Suprapubic skin (tissue), 4 donors: Measurements from ENCODE around the gene RAB40B. TPM values are rescaled to one million over a fixed set of nuclear protein-coding genes. Genes with fewer than 3 reads are reported as not detected.
A peak's percentile ranks its signal among the peaks of the same experiment; 100 is the strongest.

Source experiments
- DNase-seq, 2 donors: peaks; one replicate each; pipeline ENCODE4 v3.0.0-alpha.2; 2019; ENCODE audit warnings: low spot score in 2 of 2
- H3K27ac ChIP-seq: fragments of 200-600 bp; sonication (generic); one replicate; pipeline ENCODE4 v1.5.1; 2019
- H3K27me3 ChIP-seq: fragments of 200-600 bp; sonication (generic); one replicate; pipeline ENCODE4 v1.5.1; 2019
- H3K36me3 ChIP-seq: fragments of 200-600 bp; sonication (generic); one replicate; pipeline ENCODE4 v1.5.1; 2019
- H3K4me1 ChIP-seq: fragments of 200-600 bp; sonication (generic); one replicate; pipeline ENCODE4 v1.5.1; 2019
- H3K4me3 ChIP-seq: fragments of 200-600 bp; sonication (generic); one replicate; pipeline ENCODE4 v1.5.1; 2019; ENCODE audit warnings: mild to moderate bottlenecking
- H3K9me3 ChIP-seq: fragments of 200-600 bp; sonication (generic); one replicate; pipeline ENCODE4 v1.5.1; 2019
- CTCF ChIP-seq, 2 donors: fragments of 200-600 bp in 1 of 2; fragments of 450-650 bp in 1 of 2; sonication (generic) in 1 of 2; IDR thresholded peaks; one replicate each; pipeline ENCODE4 v1.5.1; 2016 to 2019; ENCODE audit warnings: antibody characterized with exemption in 2 of 2, mild to moderate bottlenecking in 1 of 2, moderate library complexity in 1 of 2
- EP300 ChIP-seq: sonication (generic); formaldehyde crosslinking; IDR thresholded peaks from one replicate; pipeline ENCODE4 v1.6.1; 2017; ENCODE audit warnings: antibody characterized with exemption
- POLR2A ChIP-seq, 2 donors: fragments of 450-650 bp; IDR thresholded peaks; one replicate each; pipeline ENCODE4 v1.6.1; 2017; ENCODE audit warnings: antibody characterized with exemption in 2 of 2, mild to moderate bottlenecking in 2 of 2, moderate library complexity in 2 of 2
- POLR2AphosphoS5 ChIP-seq, 3 donors: sonication (generic); formaldehyde crosslinking; IDR thresholded peaks; one replicate each; pipeline ENCODE4 v1.6.1; 2017; ENCODE audit warnings: antibody characterized with exemption in 3 of 3
- WGBS: methylation state at CpG from one replicate; pipeline ENCODE4 v1.1.5; 2018; 5-methylcytosine and 5-hydroxymethylcytosine counted together
- total RNA-seq, 4 donors: library from RNA; depleted of rRNA; stranded (reverse); fragments of >200 nt; gene quantifications; one replicate each; pipeline ENCODE4 v1.1.0, GENCODE V29; 2016

RAB40B gene
- total RNA-seq, 4 donors from 2014 or later = 15.9 to 24.3 (median 21.6) TPM

- H3K36me3 ChIP-seq = peaks cover 19% of the 10 kb centered on the region
- DNase-seq = peak in 1 of 2 donors; percentile 82
- no peaks in the 10 kb centered on the region for H3K9me3 ChIP-seq
- peaks cover 30% of the 10 kb centered on the region for H3K4me1 ChIP-seq
- H3K27ac ChIP-seq = peak overlapping the region; percentile 93
- H3K4me3 ChIP-seq = peak overlapping the region; percentile 89
- no peaks in the 10 kb centered on the region for H3K27me3 ChIP-seq
- 0% methylated on average over 3 of the region's 54 CpGs for WGBS
- TF ChIP-seq POLR2A (IDR thresholded peaks at IDR 0.05) (no peak), POLR2AphosphoS5 (IDR thresholded peaks at IDR 0.05) (no peak), CTCF (IDR thresholded peaks at IDR 0.05) (no peak), EP300 (no peak)
Observed at GRCh38 chr17:82647593-82648164, 50.8 kb downstream of the RAB40B start.

GRCh38 chr17:82645516-82645915 lies 53.0 kb downstream of the RAB40B start:
- Histone ChIP-seq H3K27me3 (no peaks in the 10 kb centered on the region), H3K4me1 (peaks cover 32% of the 10 kb centered on the region), H3K27ac (no peak overlapping the region), H3K9me3 (no peaks in the 10 kb centered on the region), H3K36me3 (peaks cover 36% of the 10 kb centered on the region), H3K4me3 (no peak overlapping the region)
- WGBS = 89% methylated on average over 4 of the region's 4 CpGs
- no peak for DNase-seq
- TF ChIP-seq EP300 (no peak), POLR2A (IDR thresholded peaks at IDR 0.05) (no peak), POLR2AphosphoS5 (IDR thresholded peaks at IDR 0.05) (no peak), CTCF (IDR thresholded peaks at IDR 0.05) (no peak)

- TF ChIP-seq POLR2AphosphoS5 (IDR thresholded peaks at IDR 0.05) (no peak), POLR2A (IDR thresholded peaks at IDR 0.05) (no peak), CTCF (IDR thresholded peaks at IDR 0.05) (no peak), EP300 (no peak)
- WGBS = 88% methylated on average over 5 of the region's 5 CpGs
- peaks cover 47% of the 10 kb centered on the region for H3K36me3 ChIP-seq
- no peak for DNase-seq
- H3K27me3 ChIP-seq = no peaks in the 10 kb centered on the region
- no peaks in the 10 kb centered on the region for H3K9me3 ChIP-seq
- H3K27ac ChIP-seq = no peak overlapping the region
- peaks cover 42% of the 10 kb centered on the region for H3K4me1 ChIP-seq
- H3K4me3 ChIP-seq = no peak overlapping the region
Observed at GRCh38 chr17:82644148-82644547, 54.4 kb downstream of the RAB40B start.

- Histone ChIP-seq H3K27ac (no peak overlapping the region), H3K27me3 (no peaks in the 10 kb centered on the region), H3K4me1 (peaks cover 33% of the 10 kb centered on the region), H3K9me3 (no peaks in the 10 kb centered on the region), H3K36me3 (peaks cover 54% of the 10 kb centered on the region), H3K4me3 (no peak overlapping the region)
- TF ChIP-seq EP300 (no peak), POLR2AphosphoS5 (IDR thresholded peaks at IDR 0.05) (no peak), POLR2A (IDR thresholded peaks at IDR 0.05) (no peak), CTCF (IDR thresholded peaks at IDR 0.05) (no peak)
- whole genome bisulfite sequencing = 90% methylated on average over 9 of the region's 14 CpGs
- DNase-seq = no peak
Observed at GRCh38 chr17:82642022-82642421, 56.5 kb downstream of the RAB40B start.

- Histone ChIP-seq H3K27ac (no peak overlapping the region), H3K4me1 (peaks cover 14% of the 10 kb centered on the region), H3K9me3 (no peaks in the 10 kb centered on the region), H3K27me3 (no peaks in the 10 kb centered on the region), H3K36me3 (peaks cover 54% of the 10 kb centered on the region), H3K4me3 (no peak overlapping the region)
- 85% methylated on average over 5 of the region's 5 CpGs for WGBS
- DNase-seq = no peak
- TF ChIP-seq POLR2AphosphoS5 (IDR thresholded peaks at IDR 0.05) (no peak), EP300 (no peak), CTCF (IDR thresholded peaks at IDR 0.05) (no peak), POLR2A (IDR thresholded peaks at IDR 0.05) (no peak)
Observed at GRCh38 chr17:82640036-82640435, 58.5 kb downstream of the RAB40B start.
